Stimulated activated CD4-positive, alpha-beta T cell treated with anti-CD3 and anti-CD28 coated beads, Interleukin-2, amount 100 ng/mL, for 24 hours (primary cell): Measurements from ENCODE around the gene GLG1.
"Not testable (repeated sequence)": the region's sequence is repeated elsewhere in the genome, so short reads cannot be mapped to it uniquely, and the experiment has no call there.

Source experiments
- DNase-seq, 2 donors: peaks; one replicate each; pipeline ENCODE4 v3.0.0-alpha.2; 2020

GLG1 gene

GRCh38 chr16:74400238-74400637, 206.7 kb downstream of the GLG1 start:
- DNase-seq = not testable (repeated sequence)

- not testable (repeated sequence) for DNase-seq
Measured at GRCh38 chr16:74398212-74398895, 208.6 kb downstream of the GLG1 start.
